B cell (primary cell): Measurements from ENCODE around the gene GNG7. TPM values are rescaled to one million over a fixed set of nuclear protein-coding genes. Genes with fewer than 3 reads are reported as not detected.
"Not testable (repeated sequence)": the region's sequence is repeated elsewhere in the genome, so short reads cannot be mapped to it uniquely, and the experiment has no call there.

Source experiments
- ATAC-seq: fragments of 200-7000 bp; cut with Tn5 transposase; one replicate; pipeline ENCODE4 v1.10.0; 2021; ENCODE audit warnings: low read depth, mild to moderate bottlenecking, moderate number of reproducible peaks, moderate library complexity
- CTCF ChIA-PET: fragments of 350-600 bp; sonication (Branson Sonifier 250); formaldehyde crosslinking; loops from one replicate; lab custom pipeline; 2021; ENCODE audit warnings: antibody characterized with exemption, inconsistent platforms; lab: Charles Lee
- POLR2A ChIA-PET: fragments of 350-600 bp; sonication (Branson Sonifier 250); formaldehyde crosslinking; loops from one replicate; lab custom pipeline; 2021; ENCODE audit warnings: antibody characterized with exemption; lab: Charles Lee
- DNase-seq: peaks from one replicate; pipeline ENCODE4 v3.0.0; 2013
- H2AFZ ChIP-seq: 2 replicates; pipeline ENCODE4 v1.6.1; 2012; ENCODE audit warnings: mild to moderate bottlenecking, low read depth, low read length; ENCODE audit not compliant: insufficient read depth, poor library complexity, severe bottlenecking
- H3K27ac ChIP-seq, 2 donors: 1 replicate in 1 of 2; 2 replicates in 1 of 2; pipeline ENCODE4 v1.5.1; 2012 to 2013; ENCODE audit warnings: low read length in 2 of 2, mild to moderate bottlenecking in 2 of 2, moderate library complexity in 1 of 2
- H3K27me3 ChIP-seq, 4 experiments: fragments of 200-600 bp in 1 of 4; sonication (generic) in 1 of 4; replicated peaks in 1 of 4; 1 replicate in 2 of 4; 2 replicates in 2 of 4; pipeline versions ENCODE4 v1.6.1 to v1.7.0; 2013 to 2016; ENCODE audit warnings: low read length in 3 of 4, mild to moderate bottlenecking in 2 of 4, mixed read lengths in 1 of 4, moderate library complexity in 1 of 4; ENCODE audit not compliant: insufficient read depth in 4 of 4, control insufficient read depth in 3 of 4; ENCODE audit errors: control extremely low read depth in 1 of 4
- H3K36me3 ChIP-seq, 2 experiments: replicated peaks in 1 of 2; 1 replicate in 1 of 2; 2 replicates in 1 of 2; pipeline versions ENCODE4 v1.6.1 to v1.7.1; 2013; ENCODE audit warnings: low read length in 1 of 2; ENCODE audit not compliant: insufficient read depth in 2 of 2, control insufficient read depth in 1 of 2; ENCODE audit errors: control extremely low read depth in 1 of 2, extremely low read depth in 1 of 2
- H3K4me1 ChIP-seq, 2 donors: fragments of 200-600 bp in 1 of 2; sonication (generic) in 1 of 2; 1 replicate in 1 of 2; 2 replicates in 1 of 2; pipeline versions ENCODE4 v1.5.1 to v1.6.1; 2013 to 2017; ENCODE audit warnings: low read length in 2 of 2; ENCODE audit not compliant: control insufficient read depth in 2 of 2, insufficient read depth in 2 of 2
- H3K4me2 ChIP-seq: replicated peaks from 2 replicates; pipeline ENCODE3; 2012; ENCODE audit warnings: mild to moderate bottlenecking, low read depth, low read length; ENCODE audit not compliant: poor library complexity, severe bottlenecking
- H3K4me3 ChIP-seq, 5 experiments: fragments of 200-600 bp in 1 of 5; sonication (generic) in 1 of 5; 1 replicate in 3 of 5; 2 replicates in 2 of 5; pipeline versions ENCODE4 v1.5.1 to v1.7.0; 2011 to 2016; ENCODE audit warnings: low read length in 4 of 5, mild to moderate bottlenecking in 4 of 5, low read depth in 2 of 5, control low read depth in 1 of 5, moderate library complexity in 1 of 5; ENCODE audit not compliant: insufficient read depth in 1 of 5; ENCODE audit errors: control extremely low read depth in 1 of 5, extremely low read depth in 1 of 5
- H3K79me2 ChIP-seq: fragments of 200-600 bp; sonication (generic); one replicate; pipeline ENCODE4 v1.6.0; 2016; ENCODE audit warnings: low read length; ENCODE audit not compliant: control insufficient read depth, insufficient read depth
- H3K9ac ChIP-seq: fragments of 200-600 bp; sonication (generic); 2 replicates; pipeline ENCODE4 v1.6.1; 2017; ENCODE audit warnings: mild to moderate bottlenecking, low read length, moderate library complexity
- H3K9me3 ChIP-seq, 3 donors: one replicate each; pipeline versions ENCODE4 v1.6.1 to v1.7.1; 2013; ENCODE audit warnings: low read length in 2 of 3; ENCODE audit not compliant: control insufficient read depth in 2 of 3, insufficient read depth in 1 of 3; ENCODE audit errors: control extremely low read depth in 1 of 3
- H4K20me1 ChIP-seq: 2 replicates; pipeline ENCODE4 v1.6.0; 2012; ENCODE audit warnings: mild to moderate bottlenecking, low read length; ENCODE audit not compliant: insufficient read depth, control insufficient read depth, poor library complexity, severe bottlenecking
- H3K27ac Mint-ChIP-seq: one replicate; pipeline ENCODE4 v1.8.0; 2021; ENCODE audit warnings: mixed read lengths
- H3K27me3 Mint-ChIP-seq: one replicate; pipeline ENCODE4 v1.8.0; 2021; ENCODE audit warnings: mixed read lengths
- H3K4me1 Mint-ChIP-seq: one replicate; pipeline ENCODE4 v1.8.0; 2021; ENCODE audit warnings: mixed read lengths
- H3K4me3 Mint-ChIP-seq: one replicate; pipeline ENCODE4 v1.8.0; 2021; ENCODE audit warnings: mixed read lengths
- H3K9me3 Mint-ChIP-seq: one replicate; pipeline ENCODE4 v1.8.0; 2022; ENCODE audit warnings: mixed read lengths; ENCODE audit not compliant: insufficient read depth
- CTCF ChIP-seq: fragments of 200-600 bp; IDR thresholded peaks from one replicate; pipeline ENCODE4 v1.8.0; 2022; ENCODE audit warnings: antibody characterized with exemption, mild to moderate bottlenecking
- EZH2 ChIP-seq: IDR thresholded peaks from 2 replicates; pipeline ENCODE4 v1.6.1; 2012; ENCODE audit warnings: borderline replicate concordance, low read depth, mild to moderate bottlenecking, moderate library complexity, low read length; ENCODE audit not compliant: insufficient read depth, poor library complexity, severe bottlenecking
- WGBS: methylation state at CpG from one replicate; pipeline ENCODE4 v1.1.5; 2013; ENCODE audit warnings: missing lambda C conversion rate; ENCODE audit not compliant: insufficient coverage; 5-methylcytosine and 5-hydroxymethylcytosine counted together
- intact Hi-C: fragments of 100-400 bp; cut with micrococcal nuclease; formaldehyde crosslinking; loops from one replicate; pipeline ENCODE4 v1.10.0; 2022
- polyA plus RNA-seq: library from polyadenylated mRNA; depleted of rRNA; stranded (reverse); fragments of >200 nt; gene quantifications from 2 replicates; pipeline ENCODE4 v1.2.3, GENCODE V29; 2012
- total RNA-seq, 2 donors: library from RNA; stranded (reverse); fragments of 120-200 nt in 1 of 2; gene quantifications; 1 replicate in 1 of 2; 2 replicates in 1 of 2; pipeline versions ENCODE4 v1.2.3 to v1.2.4, GENCODE V29; 2013 to 2022

Gene GNG7
- total and polyA plus RNA-seq, 2 donors (not counting 1 experiment from before 2014, with no cell fraction given): 76.3 to 153 TPM

- no peaks in the 10 kb centered on the region for H3K27me3 Mint-ChIP-seq
- peak overlapping the region; percentile 65 for H3K4me3 Mint-ChIP-seq
- peak overlapping the region; percentile 22 for H3K9ac ChIP-seq
- no peaks in the 10 kb centered on the region for H3K27me3 ChIP-seq
- WGBS: 12% methylated on average over 34 of the region's 36 CpGs
- ChIA-PET CTCF (interaction anchor here (0.7 to 4.1 kb wide), 6 partner anchors 13 to 93 kb away, joined by 3 to 18 read pairs (median 4); partner anchors contain the start of gene GADD45B), POLR2A (interaction anchor here (1.0 to 5.1 kb wide), 7 partner anchors 9 to 77 kb away, joined by 3 to 18 read pairs (median 4); partner anchors contain the start of gene GADD45B)
- H3K9me3 Mint-ChIP-seq: no peaks in the 10 kb centered on the region
- peak overlapping the region; percentile 74 for H3K4me2 ChIP-seq
- TF ChIP-seq CTCF: no peak
- TF ChIP-seq EZH2: no peak
- intact Hi-C loops: loop anchor here (10.0 kb wide), 1 partner anchor 51 kb away; no protein-coding TSS in a partner anchor
- peaks cover 95% of the 10 kb centered on the region for H4K20me1 ChIP-seq
- DNase-seq (peak; percentile 50), ATAC-seq (peak; percentile 74)
- peak overlapping the region in 2 of 5 experiments; percentile 7 to 8 for H3K4me3 ChIP-seq
- no peaks in the 10 kb centered on the region for H3K9me3 ChIP-seq
- H3K79me2 ChIP-seq: peaks cover 83% of the 10 kb centered on the region
- H3K27ac ChIP-seq: no peak overlapping the region
- H3K36me3 ChIP-seq: peaks cover 6 to 11% of the 10 kb centered on the region in 2 experiments
- peaks cover 32% of the 10 kb centered on the region for H3K4me1 Mint-ChIP-seq
- no peak overlapping the region for H2AFZ ChIP-seq
- H3K27ac Mint-ChIP-seq: peak overlapping the region; percentile 57
- H3K4me1 ChIP-seq: peaks cover 19 to 24% of the 10 kb centered on the region in 2 donors
These were observed 158.7 kb downstream of the GNG7 start for GRCh38 chr19:2543463-2544442.

- ATAC-seq, H3K9ac ChIP-seq, H3K27ac Mint-ChIP-seq, DNase-seq, H3K9me3 Mint-ChIP-seq, H3K27me3 Mint-ChIP-seq, H3K27me3 ChIP-seq, H3K9me3 ChIP-seq, H3K27ac ChIP-seq, H2AFZ ChIP-seq: not testable (repeated sequence)
- H3K4me3 ChIP-seq: peak overlapping the region in 1 of 5 experiments; percentile 8
- peaks cover 93% of the 10 kb centered on the region for H4K20me1 ChIP-seq
- POLR2A ChIA-PET: interaction anchor here (0.7 to 5.1 kb wide), 4 partner anchors 9 to 77 kb away, joined by 3 to 18 read pairs (median 5); partner anchors contain the start of gene GADD45B
- peaks cover 6 to 11% of the 10 kb centered on the region in 2 experiments for H3K36me3 ChIP-seq
- Mint-ChIP-seq H3K4me1 (peaks cover 32% of the 10 kb centered on the region), H3K4me3 (peak overlapping the region; percentile 65)
- peak overlapping the region; percentile 74 for H3K4me2 ChIP-seq
- CTCF ChIA-PET: interaction anchor here (0.7 to 4.1 kb wide), 5 partner anchors 67 to 94 kb away, joined by 3 to 18 read pairs (median 3); partner anchors contain the start of gene GADD45B
- H3K4me1 ChIP-seq: peaks cover 19 to 24% of the 10 kb centered on the region in 2 donors
- 86% methylated on average over 4 of the region's 4 CpGs for WGBS
- H3K79me2 ChIP-seq: peaks cover 76% of the 10 kb centered on the region
- intact Hi-C loops: loop anchor here (10.0 kb wide), 1 partner anchor 52 kb away; no protein-coding TSS in a partner anchor
These were observed 159.4 kb downstream of the GNG7 start for GRCh38 chr19:2543072-2543462.
